KMS-11 (cell line): ENCODE data around the gene TXLNB.
"Not testable (repeated sequence)": the region's sequence is repeated elsewhere in the genome, so short reads cannot be mapped to it uniquely, and the experiment has no call there.

ENCODE experiments used
- H2AFZ ChIP-seq: fragments of 200-600 bp; sonication (generic); 2 replicates; pipeline ENCODE4 v1.6.1; 2016; ENCODE audit warnings: antibody characterized with exemption, mixed run types, low read depth
- H3K27ac ChIP-seq: fragments of 200-600 bp; sonication (generic); 2 replicates; pipeline ENCODE4 v1.6.1; 2016; ENCODE audit warnings: mild to moderate bottlenecking, mixed run types
- H3K27me3 ChIP-seq: fragments of 200-600 bp; sonication (generic); 2 replicates; pipeline ENCODE4 v1.6.1; 2017; ENCODE audit warnings: mild to moderate bottlenecking, low read depth, mixed run types, moderate library complexity; ENCODE audit not compliant: insufficient read depth
- H3K36me3 ChIP-seq: fragments of 200-600 bp; sonication (generic); 2 replicates; pipeline ENCODE4 v1.6.1; 2017; ENCODE audit warnings: mild to moderate bottlenecking, mixed run types; ENCODE audit not compliant: insufficient read depth
- H3K4me1 ChIP-seq: fragments of 200-600 bp; sonication (generic); 2 replicates; pipeline ENCODE4 v1.6.1; 2016; ENCODE audit warnings: mild to moderate bottlenecking, low read depth, mixed run types; ENCODE audit not compliant: poor library complexity, severe bottlenecking
- H3K4me2 ChIP-seq: fragments of 200-600 bp; sonication (generic); 2 replicates; pipeline ENCODE4 v1.7.0; 2016; ENCODE audit warnings: mild to moderate bottlenecking, mixed run types
- H3K4me3 ChIP-seq: fragments of 200-600 bp; sonication (generic); IDR thresholded peaks from 2 replicates; pipeline ENCODE4 v1.6.1; 2017; ENCODE audit warnings: low read depth, low read length, mixed read lengths; ENCODE audit not compliant: insufficient read depth
- H3K79me2 ChIP-seq: fragments of 200-600 bp; sonication (generic); 2 replicates; pipeline ENCODE4 v1.6.1; 2016; ENCODE audit warnings: low read depth, mixed run types; ENCODE audit not compliant: insufficient read depth
- H3K9ac ChIP-seq: fragments of 200-600 bp; sonication (generic); 2 replicates; pipeline ENCODE4 v1.6.1; 2016; ENCODE audit warnings: mild to moderate bottlenecking, mixed run types
- H4K20me1 ChIP-seq: fragments of 200-600 bp; sonication (generic); 2 replicates; pipeline ENCODE4 v1.6.1; 2016; ENCODE audit warnings: mild to moderate bottlenecking, mixed run types; ENCODE audit not compliant: insufficient read depth
- TF ChIP-seq, protein P1 (sequence below): fragments of 200-600 bp; sonication (generic); conservative IDR thresholded peaks from 2 replicates; pipeline ENCODE4 v1.6.1; 2017; ENCODE audit warnings: low read depth, mild to moderate bottlenecking, antibody characterized with exemption, low read length, moderate library complexity, mixed read lengths

Gene TXLNB

DNA sequence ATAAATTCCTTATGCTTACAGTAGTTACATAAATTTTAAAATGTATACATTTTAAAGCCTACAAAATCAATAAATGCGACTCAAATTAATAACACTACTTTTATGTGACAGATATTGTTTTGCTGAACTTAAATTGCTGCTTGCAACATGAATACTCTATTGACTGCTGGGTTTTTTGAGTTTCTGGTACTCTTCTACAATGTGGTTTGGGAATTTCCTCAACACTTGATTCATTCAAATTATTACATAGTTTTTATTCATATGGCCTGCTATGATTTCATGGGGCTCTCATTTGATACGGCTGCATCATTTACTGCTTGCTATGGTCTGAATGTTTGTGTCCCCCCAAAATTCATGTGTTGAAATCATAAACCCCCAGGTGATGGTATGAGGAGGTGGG lies 2.3 kb upstream of the TXLNB start:
- Histone ChIP-seq H3K36me3 (no peaks in the 10 kb centered on the region), H3K79me2 (no peaks in the 10 kb centered on the region), H3K9ac (no peak overlapping the region), H3K4me3 (no peak overlapping the region), H3K4me2 (no peak overlapping the region; the same call in 1 of the 2 replicates), H4K20me1 (no peaks in the 10 kb centered on the region), H2AFZ (no peak overlapping the region), H3K27me3 (no peaks in the 10 kb centered on the region), H3K27ac (no peak overlapping the region; the same call in 1 of the 2 replicates), H3K4me1 (peaks cover 50% of the 10 kb centered on the region)
- TF ChIP-seq, protein P1, sequence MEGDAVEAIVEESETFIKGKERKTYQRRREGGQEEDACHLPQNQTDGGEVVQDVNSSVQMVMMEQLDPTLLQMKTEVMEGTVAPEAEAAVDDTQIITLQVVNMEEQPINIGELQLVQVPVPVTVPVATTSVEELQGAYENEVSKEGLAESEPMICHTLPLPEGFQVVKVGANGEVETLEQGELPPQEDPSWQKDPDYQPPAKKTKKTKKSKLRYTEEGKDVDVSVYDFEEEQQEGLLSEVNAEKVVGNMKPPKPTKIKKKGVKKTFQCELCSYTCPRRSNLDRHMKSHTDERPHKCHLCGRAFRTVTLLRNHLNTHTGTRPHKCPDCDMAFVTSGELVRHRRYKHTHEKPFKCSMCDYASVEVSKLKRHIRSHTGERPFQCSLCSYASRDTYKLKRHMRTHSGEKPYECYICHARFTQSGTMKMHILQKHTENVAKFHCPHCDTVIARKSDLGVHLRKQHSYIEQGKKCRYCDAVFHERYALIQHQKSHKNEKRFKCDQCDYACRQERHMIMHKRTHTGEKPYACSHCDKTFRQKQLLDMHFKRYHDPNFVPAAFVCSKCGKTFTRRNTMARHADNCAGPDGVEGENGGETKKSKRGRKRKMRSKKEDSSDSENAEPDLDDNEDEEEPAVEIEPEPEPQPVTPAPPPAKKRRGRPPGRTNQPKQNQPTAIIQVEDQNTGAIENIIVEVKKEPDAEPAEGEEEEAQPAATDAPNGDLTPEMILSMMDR: no peak

DNA sequence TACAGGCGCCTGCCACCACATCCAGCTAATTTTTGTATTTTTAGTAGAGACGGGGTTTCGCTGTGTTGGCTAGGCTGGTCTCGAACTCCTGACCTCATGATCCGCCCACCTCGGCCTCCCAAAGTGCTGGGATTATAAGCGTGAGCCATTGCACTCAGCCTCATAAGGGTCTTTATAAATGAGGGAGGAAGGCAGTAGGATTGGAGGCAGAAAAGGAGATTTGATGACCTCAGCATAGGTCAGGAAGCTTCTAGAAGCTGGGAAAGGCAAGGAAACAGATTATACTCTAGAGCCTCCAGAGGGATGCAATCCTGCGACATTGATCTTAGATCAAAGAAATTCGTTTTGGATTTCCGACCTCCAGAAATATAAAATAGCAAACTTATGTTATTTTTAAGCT lies 1.4 kb upstream of the TXLNB start:
- peak overlapping the region; percentile 100; the same call in 1 of the 2 replicates for H3K4me2 ChIP-seq
- H3K27ac ChIP-seq: peak overlapping the region; percentile 97
- not testable (repeated sequence) for H3K79me2 ChIP-seq

GRCh38 chr6:139290787-139291311 lies 949 bp downstream of the TXLNB start:
- no peak overlapping the region for H3K4me3 ChIP-seq
- no peaks in the 10 kb centered on the region for H3K79me2 ChIP-seq
- no peaks in the 10 kb centered on the region for H4K20me1 ChIP-seq
- H3K27me3 ChIP-seq: no peaks in the 10 kb centered on the region
- peak overlapping the region; percentile 97 for H3K27ac ChIP-seq
- H3K36me3 ChIP-seq: no peaks in the 10 kb centered on the region
- H3K9ac ChIP-seq: peak overlapping the region; percentile 75
- TF ChIP-seq, protein P1: no peak
- H2AFZ ChIP-seq: peak overlapping the region; percentile 35
- peak overlapping the region; percentile 100 for H3K4me2 ChIP-seq
- H3K4me1 ChIP-seq: peaks cover 51% of the 10 kb centered on the region

More for the DNA sequence above, 1.4 kb upstream of the TXLNB start:
- H3K4me3 ChIP-seq, H3K27me3 ChIP-seq, H4K20me1 ChIP-seq, H3K36me3 ChIP-seq, H2AFZ ChIP-seq: not testable (repeated sequence)
- Histone ChIP-seq H3K4me1 (peaks cover 51% of the 10 kb centered on the region), H3K9ac (peak overlapping the region; percentile 75; the same call in 1 of the 2 replicates)

DNA sequence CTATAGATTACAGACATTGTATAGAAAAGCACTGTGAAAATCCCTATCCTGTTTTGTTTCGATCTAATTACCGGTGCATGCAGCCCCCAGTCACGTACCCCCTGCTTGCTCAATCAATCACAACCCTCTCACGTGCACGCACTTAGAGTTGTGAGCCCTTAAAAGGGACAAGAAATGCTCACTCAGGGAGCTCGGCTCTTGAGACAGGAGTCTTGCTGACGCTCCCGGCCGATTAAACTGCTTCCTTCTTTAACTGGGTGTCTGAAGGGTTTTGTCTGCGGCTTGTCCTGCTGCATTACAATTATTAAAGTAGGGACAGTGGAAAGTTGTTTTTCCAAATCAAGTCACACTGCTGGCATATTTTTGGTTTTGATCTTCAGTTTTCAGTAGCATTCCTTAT lies 2.6 kb downstream of the TXLNB start:
- Histone ChIP-seq H4K20me1 (no peaks in the 10 kb centered on the region), H3K4me2 (peak overlapping the region; percentile 100; the same call in 1 of the 2 replicates), H3K4me1 (peaks cover 53% of the 10 kb centered on the region), H3K9ac (no peak overlapping the region), H3K27me3 (no peaks in the 10 kb centered on the region), H3K36me3 (no peaks in the 10 kb centered on the region), H2AFZ (no peak overlapping the region), H3K4me3 (no peak overlapping the region), H3K27ac (peak overlapping the region; percentile 97; the same call in 1 of the 2 replicates), H3K79me2 (no peaks in the 10 kb centered on the region)
- TF ChIP-seq, protein P1: no peak

GRCh38 chr6:139288496-139289040 lies 3.2 kb downstream of the TXLNB start:
- Histone ChIP-seq H3K9ac (no peak overlapping the region), H3K27ac (no peak overlapping the region), H3K4me1 (peaks cover 46% of the 10 kb centered on the region), H3K36me3 (no peaks in the 10 kb centered on the region), H3K4me2 (no peak overlapping the region), H2AFZ (no peak overlapping the region), H3K4me3 (no peak overlapping the region), H3K79me2 (no peaks in the 10 kb centered on the region), H3K27me3 (no peaks in the 10 kb centered on the region), H4K20me1 (no peaks in the 10 kb centered on the region)
- TF ChIP-seq, protein P1: no peak
